NCI-H2029 treated with DMSO at 0.1 percent for 48 hours (cell line): ENCODE measurements around the gene MAGI3.
"Not testable (repeated sequence)": the region's sequence is repeated elsewhere in the genome, so short reads cannot be mapped to it uniquely, and the experiment has no call there.

Experiments
- DNase-seq: peaks from one replicate; lab custom pipeline; 2025; lab: John Stamatoyannopoulos, UW

MAGI3 gene

DNA sequence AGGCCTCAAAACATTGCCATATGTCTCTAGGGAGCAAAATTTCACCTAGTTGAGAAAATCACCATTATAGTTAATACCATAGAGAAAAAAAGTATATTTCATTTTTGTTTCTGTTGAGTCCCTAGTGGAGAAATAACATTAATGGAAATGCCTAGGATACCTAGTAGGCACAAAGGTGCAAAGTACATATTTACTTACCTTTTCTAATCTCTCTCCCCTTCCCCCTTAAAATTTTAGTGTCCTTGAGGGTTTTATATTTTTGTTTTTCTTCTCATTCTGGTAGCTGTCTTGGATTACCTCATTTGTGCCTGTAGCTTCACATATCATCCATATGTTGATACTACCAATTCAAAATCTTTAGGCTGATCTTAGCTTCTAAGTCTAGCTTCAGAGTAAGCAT, 127.0 kb downstream of the MAGI3 start:
- DNase-seq = no peak

DNA sequence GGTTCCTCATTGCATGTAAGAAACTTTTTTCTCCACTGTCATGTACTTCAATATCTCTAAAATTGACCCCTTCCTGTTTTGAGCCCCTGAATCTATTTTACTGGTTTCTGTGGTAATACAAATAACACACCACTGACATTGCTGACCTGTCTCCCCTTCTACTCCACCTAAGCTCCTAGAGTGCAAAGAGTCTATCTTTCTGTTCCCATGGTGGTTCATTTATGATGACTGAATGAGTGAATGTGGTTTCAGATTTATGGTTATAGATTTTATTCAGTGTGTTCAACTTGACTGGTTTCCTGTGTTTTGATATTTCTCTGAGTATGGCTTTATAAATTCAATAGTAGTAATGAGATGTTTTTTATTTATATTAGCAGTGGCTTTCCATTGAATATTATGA, 127.7 kb downstream of the MAGI3 start:
- no peak for DNase-seq

DNA sequence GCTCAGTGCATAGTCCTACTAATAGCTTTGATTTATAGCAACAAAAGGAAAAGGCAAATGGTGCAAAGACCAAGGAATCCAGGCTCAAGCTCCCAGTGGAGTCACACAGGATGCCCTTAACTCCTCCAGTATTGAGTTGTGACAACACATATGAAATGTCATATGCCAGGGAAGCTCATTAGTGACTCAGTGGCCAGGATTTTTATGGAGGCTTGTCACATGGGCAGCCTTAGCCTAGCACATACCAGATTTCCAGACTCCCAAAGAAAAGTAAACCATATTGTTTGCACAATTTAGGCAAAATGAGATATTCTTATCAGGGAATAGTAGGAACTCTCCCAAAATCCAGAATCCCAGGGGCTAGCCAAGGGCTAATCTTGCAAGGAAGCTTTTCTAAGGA, 129.2 kb downstream of the MAGI3 start:
- DNase-seq = no peak

DNA sequence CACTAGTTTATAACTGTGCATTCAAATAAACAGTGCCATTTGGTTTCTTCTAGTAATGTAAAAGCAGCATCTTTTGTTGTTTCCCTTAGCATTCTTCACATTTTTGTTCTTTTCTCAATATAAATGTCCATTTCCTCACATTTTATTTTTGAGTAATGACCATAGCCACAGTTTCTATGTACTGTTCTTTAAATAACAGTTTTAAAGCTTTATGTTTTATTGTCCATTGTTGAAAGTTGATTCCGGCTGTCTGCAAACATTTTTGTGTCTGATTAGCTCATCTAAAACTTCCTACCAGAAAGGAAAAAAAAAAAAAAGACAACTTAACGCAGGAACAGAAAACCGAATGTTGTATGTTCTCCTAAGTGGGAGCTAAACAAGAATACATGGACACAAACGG, 139.7 kb downstream of the MAGI3 start:
- DNase-seq = no peak

DNA sequence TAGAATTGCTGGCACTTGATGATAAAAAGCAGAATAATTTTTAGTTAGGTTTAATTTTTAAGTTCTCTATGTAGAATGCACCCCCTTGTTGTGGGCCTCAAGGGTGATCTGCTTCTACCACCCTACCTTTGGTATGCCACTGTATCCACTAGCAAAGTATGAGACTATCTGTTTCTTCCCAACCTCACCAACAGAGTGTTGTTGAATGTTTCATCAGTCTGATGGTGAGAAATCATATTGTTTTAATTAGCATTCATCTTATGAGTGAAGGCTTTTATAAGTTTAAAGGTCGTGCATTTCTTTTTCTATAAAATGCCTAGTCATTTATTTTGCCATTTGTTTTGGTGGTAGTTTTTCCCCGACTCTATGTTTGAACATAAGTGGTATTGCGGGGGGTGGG, 141.0 kb downstream of the MAGI3 start:
- DNase-seq = no peak

DNA sequence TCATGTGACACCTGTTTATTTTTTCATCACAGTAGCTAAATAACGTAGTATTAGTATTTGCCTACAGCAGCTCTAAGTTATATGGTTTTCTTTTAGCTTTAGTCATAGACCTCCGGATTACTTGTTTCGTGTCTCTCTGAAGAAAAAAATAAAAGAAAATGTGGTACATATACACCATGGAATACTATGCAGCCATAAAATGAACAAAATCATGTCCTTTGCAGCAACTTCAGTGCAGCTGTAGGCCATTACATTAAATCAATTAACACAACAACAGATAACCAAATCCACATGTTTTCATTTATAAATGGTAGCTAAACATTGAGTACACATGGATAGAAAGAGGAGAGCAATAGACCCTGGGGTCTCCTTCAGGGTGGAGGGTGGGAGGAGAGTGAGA, 142.7 kb downstream of the MAGI3 start:
- no peak for DNase-seq

DNA sequence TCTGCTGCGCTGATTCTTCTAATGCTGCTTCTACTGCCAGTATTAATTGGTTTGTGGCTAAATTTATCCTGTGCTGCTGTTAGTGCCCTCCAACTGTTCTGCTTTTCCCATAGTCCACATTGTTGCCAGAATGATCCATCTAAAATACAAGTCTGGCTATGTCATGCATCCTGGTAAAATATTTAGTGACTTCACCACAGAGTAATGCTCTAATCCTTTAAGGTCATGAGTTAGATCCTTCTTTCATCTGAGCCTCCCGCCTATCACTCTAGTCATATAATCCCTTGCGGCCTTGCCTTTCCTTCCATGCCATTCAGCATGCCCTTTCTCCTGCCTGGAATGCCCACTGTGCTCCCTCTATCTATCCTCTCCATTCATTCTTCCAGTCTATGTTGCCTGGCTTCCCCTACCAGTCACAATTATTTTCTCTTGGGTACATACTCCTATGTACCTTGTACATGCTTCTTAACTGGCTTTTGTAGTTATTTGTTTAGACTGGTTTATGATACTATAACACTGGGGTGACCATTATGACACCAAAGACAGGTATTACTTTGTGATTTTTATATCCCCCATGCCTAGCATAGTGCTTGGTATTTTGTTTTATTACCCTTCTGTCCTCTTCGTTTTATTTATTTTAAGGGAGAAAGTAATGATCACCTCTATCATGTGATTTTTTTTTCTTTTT, 144.0 kb downstream of the MAGI3 start:
- DNase-seq = no peak

DNA sequence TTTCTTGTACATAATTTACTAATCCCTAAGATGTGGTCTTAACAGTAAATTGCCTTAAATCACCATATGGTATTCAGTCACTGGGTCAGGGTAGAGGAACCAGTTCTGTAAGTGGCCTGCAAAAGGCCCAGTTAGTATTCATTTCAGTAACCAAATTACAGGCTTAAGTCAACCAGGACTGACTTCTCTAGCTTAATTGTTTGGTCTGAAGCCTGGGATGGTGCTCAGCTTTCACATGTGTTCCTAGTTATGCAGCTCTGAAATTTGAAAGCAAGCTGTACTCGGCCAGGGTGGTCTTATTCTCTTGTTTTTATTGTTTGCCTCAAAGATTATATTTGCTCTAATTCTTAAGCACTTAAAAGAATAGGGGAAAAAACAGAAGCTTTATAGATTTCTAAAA, 144.6 kb downstream of the MAGI3 start:
- no peak for DNase-seq

DNA sequence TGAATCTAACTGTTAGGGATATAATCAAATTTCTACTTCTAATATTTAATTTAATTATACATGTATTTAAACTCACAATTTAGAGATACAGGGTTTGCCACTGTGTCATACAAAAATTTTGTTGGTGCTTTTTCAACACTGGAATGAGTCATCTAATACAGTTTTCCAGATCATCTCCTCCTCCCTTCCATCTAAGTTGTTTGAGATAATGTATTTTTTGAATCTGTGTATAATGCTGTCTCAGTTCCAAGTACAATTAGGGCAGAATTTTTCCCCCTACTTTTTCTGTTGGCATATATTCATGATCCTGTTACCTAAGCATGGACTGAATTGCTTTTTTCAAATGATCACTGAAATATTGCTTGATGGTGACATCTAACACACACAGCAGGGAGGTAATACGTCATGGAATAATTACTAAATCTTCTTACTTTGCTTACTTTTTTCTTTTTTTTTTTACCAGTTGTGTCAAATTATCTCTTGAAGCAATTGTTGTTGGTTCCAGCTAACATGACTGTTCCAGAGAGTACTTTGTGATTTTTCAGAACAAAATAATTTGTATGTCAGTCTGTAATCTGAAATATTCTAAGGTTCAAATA, 146.0 kb downstream of the MAGI3 start:
- no peak for DNase-seq

DNA sequence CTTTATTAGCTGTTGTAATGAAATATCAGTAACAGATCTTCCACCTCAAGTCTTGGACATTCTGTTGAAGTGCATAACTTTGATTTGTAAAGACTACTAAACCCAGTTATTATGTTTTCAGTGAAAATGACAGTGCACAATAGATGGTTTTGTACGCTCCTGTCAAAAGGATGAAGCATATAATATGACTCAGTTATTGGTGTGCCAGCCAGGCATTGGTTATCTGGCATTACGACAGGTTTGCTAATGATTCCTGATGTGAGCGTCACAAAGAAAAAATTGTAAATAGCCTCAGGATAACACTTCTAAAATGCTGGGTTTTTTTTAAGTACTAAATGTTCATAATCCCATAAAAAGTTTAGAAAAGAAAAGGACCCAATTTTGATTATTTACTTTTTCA, 147.9 kb downstream of the MAGI3 start:
- DNase-seq = no peak

DNA sequence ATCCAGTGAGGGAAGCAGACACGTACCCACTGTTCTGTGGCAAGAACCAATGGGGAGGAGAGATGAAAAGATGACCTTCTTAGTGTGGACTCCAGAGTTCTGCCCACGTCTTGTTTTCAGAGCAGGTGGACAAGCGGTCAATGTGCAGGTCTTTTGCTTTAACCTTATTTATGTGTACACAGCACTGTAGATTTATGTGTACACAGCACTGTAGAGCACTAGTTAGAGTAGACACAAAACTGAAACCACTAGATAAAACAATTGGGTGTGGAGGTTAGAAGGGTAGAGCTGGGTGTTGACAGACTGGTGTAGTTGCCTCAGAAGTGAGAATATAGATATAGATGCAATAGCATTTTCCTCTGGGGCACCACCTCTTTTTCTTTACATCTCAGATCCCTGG, 150.0 kb downstream of the MAGI3 start:
- no peak for DNase-seq

DNA sequence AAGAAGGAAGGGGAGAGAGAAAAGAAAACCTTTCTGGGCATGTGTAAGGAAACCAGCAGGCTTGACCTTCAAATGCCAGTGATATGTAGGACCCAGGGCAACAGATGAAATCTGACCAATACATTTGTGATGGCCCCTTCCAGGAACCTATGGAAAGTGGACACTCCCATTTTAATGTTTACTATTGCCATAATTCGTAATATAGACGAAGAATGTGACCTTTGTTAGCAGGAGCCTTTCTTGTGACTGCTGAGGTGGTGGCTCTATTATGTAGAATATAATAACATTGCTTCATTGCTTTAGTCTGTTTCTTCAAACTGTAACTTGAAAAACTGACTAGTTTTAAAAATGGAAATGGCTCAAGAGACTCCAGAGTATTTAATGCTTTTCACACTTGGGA, 150.8 kb downstream of the MAGI3 start:
- DNase-seq = no peak

DNA sequence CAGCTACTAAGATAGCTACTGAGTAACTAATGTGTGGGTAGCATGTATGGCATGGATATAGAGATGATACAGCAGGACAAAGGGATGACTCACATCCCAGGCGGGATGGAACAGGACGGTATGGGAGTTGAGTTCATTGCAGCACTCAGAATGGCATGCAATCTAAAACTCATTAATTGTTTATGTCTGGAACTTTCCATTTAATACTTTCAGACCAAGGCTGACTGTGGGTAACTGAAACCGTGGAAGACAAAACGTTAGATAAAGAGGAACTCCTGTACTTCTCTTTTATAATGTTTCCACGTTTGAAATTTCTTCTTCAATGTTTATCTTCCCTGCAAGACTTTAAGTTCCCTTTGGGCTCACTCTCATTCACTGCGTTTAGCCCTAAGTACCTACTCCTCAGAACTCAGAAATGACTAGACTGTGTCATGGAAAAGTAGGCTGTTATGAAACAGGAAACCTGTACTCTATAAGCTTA, 151.9 kb downstream of the MAGI3 start:
- DNase-seq = no peak

DNA sequence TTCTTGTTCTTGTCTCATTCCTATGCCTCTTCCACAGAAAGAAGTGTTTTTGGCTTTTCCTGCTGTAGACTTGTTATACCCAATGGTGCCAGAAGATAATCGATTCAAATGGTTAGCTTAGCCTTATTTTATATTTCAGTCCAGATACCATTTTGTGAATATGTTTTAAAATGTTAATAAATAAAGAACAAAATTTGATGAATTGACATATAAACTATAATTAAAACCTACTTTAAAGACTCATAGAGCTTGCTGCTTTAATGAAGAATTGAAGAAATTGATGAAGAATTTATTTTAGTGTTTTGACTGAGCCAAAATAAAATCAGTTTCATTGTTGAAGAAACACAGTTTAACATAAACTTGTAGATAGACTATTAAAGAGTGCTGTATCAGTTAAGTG, 152.8 kb downstream of the MAGI3 start:
- DNase-seq = no peak

DNA sequence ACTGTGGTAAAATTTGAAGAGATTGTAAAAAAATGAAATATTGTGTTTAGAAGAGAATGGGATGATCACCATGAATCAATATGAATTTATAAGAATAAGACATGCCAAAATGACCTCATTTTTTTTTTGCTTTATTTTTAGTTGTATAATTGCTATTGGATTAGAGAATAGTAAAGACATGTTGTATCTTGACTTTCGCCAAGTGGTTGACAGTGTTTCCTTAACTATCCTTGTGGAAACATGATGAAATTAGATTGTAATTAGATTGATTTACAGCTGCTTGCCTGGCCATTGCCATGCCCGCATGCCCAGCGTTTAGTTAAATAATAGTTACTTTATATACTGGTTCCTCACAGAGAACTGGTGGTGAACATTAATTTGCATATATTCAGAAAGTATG, 154.9 kb downstream of the MAGI3 start:
- DNase-seq = no peak

DNA sequence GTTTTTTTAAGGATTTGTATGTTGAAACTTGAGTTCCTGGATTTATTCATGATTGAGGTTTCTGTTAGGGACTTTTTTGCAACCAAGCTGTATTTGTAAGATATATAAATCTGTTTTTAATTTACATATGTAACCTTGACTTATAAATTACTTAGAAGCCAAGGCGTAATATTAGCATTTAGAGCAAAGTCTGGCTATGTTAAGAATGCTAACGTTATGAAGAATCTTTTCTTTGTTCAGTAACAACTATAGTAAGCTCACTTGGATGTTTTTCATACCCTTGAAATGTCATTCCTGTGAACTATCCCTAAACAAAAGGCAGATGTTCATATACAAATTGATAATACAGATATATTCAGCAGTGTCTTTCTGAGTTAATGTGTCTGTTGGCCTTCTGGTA, 155.3 kb downstream of the MAGI3 start:
- DNase-seq = no peak

DNA sequence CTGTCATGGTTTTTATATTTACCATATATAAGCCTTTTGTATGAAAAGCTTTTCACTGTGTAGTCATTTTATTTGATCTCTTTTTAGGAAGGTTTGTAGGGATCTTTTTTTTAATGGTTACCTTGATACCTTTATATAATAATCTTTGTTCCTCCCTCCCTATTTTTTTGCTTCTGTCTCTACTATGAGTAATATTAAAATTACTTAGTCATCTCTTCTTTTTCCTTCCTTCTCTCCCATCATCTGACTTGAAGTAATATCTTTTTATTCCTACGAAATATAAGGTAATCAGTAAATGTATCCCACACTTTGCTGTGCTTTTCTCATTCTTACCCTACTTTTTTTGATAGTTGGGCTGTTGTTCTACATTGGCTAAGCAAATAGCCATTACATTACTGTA, 161.4 kb downstream of the MAGI3 start:
- DNase-seq = no peak

DNA sequence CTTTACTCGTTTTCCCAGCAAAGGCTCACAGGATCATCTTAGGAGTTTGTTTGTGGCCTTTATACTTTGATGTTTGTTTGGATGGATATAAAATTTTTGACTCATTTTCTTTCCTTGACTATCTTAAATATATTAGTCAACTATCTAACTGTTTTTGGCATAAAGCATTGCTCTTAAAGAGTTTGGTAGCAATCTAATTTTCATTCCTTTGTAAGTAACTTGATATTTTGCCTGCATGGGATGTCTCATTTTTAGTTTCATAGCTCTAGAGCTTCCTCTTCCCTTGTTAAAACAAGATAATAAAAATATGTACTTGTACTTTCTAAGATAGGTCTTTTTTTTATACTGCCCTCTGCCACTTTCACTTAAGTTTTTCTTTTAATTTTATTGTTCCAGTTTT, 161.9 kb downstream of the MAGI3 start:
- no peak for DNase-seq

DNA sequence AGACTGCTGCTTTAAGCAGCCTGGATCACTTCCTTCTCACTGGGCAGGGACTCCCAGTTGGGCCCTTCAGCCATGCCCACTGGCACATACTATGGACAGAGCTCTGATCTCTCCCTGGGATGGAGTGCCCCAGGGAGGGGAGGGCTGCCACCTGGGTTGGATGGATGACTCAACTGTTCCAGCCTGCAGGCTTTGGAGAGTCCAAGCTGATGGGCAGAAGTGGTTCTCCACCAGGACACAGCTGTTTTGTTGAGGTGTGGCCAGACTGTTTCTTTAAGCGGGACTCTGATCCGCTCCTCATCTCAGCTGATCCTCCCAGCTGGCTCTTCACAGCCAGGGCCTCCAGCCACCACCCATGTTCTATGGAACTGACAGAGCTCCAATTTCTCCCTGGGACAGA, 166.9 kb downstream of the MAGI3 start:
- DNase-seq = no peak

DNA sequence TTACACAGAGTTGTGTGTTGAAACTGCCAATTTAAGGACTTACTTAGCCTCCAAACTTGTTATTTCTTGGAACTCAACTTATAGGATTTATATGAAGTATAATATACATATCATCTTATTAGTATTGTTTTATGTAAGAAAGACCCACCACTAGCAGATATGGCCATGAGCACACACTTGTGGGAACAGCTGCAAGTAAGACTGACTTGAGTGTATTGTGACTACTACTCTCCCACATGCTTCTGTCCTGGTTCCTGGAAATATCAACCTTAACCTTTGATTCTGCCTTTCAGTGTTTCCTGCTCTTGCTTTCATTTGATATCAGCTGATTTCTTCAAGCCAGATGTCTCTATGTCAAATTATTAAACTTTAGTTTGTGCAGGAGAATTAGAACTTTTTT, 175.3 kb downstream of the MAGI3 start:
- no peak for DNase-seq

DNA sequence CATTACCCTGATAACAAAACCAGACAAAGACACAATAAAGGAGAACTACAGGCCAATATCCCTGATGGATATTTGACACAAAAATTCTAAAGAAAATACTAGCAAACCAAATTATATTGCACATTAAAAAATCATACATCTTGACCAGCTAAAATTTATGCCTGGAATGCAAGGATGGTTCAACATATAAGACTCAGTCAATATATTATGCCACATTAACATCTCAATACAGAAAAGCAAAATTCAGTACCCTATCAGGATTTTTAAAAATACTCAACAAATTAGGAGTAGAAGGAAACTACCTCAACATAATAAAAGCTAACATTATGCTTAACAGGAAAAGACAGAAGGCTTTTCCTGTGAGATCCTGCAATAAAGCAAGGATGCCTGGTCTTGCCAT, 177.1 kb downstream of the MAGI3 start:
- DNase-seq = no peak

DNA sequence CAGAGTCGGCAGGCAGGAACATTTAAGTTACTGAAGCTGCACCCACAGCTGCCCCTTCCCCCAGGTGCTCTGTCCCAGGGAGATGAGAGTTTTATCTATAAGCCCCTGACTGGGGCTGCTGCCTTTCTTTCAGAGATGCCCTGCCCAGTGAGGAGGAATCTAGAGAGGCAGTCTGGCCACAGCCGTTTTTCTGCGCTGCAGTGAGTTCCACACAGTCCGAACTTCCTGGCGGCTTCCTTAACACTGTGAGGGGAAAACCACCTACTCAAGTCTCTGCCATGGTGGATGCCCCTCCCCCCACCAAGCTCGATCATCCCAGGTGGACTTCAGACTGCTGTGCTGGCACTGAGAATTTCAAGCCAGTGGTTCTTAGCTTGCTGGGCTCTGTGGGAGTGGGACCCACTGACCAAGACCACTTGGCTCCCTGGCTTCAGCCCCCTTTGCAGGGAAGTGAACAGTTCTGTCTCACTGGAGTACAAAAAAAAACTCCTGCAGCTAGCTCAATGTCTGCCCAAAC, 185.5 kb downstream of the MAGI3 start:
- DNase-seq = not testable (repeated sequence)

DNA sequence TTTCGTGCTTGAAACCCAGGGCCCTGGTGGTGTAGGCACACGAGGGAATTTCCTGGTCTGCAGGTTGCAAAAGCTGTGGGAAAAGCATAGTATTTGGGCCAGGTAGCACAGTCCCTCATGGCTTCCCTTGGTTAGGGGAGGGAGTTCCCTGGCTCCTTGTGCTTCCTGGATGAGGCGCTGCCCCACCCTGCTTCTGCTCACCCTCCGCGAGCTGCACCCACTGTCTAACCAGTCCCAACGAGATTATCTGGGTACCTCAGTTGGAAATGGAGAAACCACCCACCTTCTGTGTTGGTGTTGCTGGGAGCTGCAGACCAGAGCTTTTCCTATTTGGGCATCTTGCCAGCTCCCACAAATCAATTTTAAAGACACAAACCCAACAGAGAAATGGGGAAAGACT, 186.0 kb downstream of the MAGI3 start:
- no peak for DNase-seq
